GM18873 (cell line): ENCODE data around the gene PDE7B.

ENCODE experiments used
- ATAC-seq: cut with Tn5 transposase; IDR thresholded peaks from one replicate; pipeline ENCODE4 v1.9.1; 2021; ENCODE audit warnings: mild to moderate bottlenecking, moderate library complexity, moderate number of reproducible peaks; ENCODE audit not compliant: unreplicated experiment, low FRiP score

Gene PDE7B

GRCh38 chr6:136059308-136059707 is 207.8 kb downstream of the PDE7B start:
- ATAC-seq, result no peak

GRCh38 chr6:136060052-136060451 is 208.6 kb downstream of the PDE7B start:
- no peak for ATAC-seq

DNA sequence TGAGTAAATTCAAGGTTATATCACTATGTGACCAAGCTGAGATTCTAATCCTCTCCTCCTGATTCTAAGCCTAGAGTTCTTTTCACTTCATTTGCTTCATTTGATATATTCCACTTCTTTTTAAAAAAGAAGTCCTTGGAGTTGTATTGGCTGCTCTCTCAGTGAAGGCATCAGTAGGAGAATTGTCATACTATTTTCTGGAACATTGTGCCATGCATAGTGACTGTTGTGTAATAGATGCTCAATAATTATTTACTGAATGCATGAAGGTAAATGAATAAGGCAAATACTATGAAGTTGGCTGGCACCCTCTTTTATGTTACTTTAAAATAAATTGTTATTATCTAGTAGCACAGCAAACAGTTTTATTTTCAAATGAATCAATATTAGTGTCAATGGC is 209.3 kb downstream of the PDE7B start:
- ATAC-seq, result no peak

- ATAC-seq, result no peak
These were observed 210.2 kb downstream of the PDE7B start for GRCh38 chr6:136061701-136062100.

DNA sequence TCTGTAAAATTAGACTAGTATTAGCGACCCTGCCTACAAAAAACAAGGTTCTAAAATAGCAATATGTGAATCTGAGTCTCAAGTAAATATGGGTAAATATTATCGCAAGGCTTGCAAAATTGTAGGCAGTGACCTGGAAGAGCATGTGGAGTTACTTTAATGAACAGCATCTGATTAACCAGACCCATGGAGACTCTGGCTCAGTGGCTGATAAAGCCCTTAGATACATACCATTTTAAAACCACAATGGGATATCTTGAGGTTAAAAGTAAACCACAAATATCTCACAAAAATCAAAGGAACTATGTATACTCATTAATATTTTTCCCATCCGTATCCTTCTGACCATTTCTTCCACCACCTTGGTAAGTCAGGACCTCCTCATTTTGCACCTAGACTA is 211.6 kb downstream of the PDE7B start:
- ATAC-seq, result no peak

DNA sequence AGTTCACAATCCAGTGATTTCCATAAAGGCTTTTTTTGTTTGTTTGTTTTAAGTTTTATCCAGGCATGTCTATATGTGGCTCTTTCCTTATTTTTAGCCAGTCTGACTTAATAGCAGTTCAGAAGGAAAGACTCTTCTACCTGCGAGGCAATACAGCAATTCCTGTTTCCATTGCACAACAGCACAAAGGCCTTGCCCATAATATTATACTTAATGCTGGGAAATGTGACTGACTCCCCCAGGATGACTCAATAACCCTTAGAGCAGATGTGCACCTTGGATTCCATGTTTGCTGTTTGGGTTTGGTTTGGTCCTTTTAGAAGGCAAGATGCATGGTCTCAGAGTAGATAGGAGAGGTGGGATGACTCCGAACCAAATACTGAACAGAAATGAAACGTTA is 214.5 kb downstream of the PDE7B start:
- ATAC-seq, result no peak

GRCh38 chr6:136067731-136068341 is 216.3 kb downstream of the PDE7B start:
- ATAC-seq, result no peak

- no peak for ATAC-seq
These were observed 217.6 kb downstream of the PDE7B start for GRCh38 chr6:136069119-136069518.

DNA sequence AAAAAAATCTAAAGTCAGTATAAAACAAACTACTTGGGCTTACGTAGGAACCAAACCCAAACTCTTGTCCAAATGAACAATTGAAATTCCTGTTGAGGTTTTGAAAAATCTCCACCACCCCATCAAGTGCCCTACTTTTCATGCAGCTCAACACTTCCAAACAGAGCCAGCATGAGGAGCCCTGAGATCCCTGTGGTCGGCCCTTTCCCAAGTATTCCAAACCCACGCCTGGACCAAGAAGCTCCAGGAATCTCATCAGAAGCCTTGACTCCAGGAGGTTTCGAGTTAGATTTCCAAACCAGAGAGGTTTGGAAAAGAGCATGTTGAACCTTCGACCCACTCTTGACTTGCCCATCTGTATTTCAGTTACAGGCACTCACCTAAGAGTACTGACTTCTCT is 219.3 kb downstream of the PDE7B start:
- ATAC-seq, result no peak

- no peak for ATAC-seq
These were observed 221.2 kb downstream of the PDE7B start for GRCh38 chr6:136072691-136073090.

GRCh38 chr6:136073216-136073615 is 221.7 kb downstream of the PDE7B start:
- ATAC-seq, result no peak

DNA sequence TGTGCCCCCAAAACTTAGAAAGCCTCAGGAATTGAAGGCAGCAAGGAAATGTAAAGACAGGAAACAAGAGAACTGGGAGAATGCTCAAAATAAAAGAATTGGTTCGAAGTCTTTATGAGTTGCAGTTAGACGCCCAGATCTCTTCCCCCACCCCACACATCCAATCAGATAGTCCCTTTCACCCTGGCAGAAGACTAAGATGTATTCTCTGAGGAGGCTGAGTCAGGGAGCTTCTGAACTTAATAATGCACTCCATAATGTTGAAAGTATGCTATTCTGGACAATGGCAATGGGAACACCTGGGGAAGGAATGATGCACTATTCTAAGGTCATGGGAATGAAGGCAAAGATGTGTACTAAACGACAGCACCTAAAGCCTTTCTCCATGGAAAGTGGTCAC is 225.0 kb downstream of the PDE7B start:
- ATAC-seq, result no peak

GRCh38 chr6:136077834-136078576 is 226.5 kb downstream of the PDE7B start:
- ATAC-seq, result no peak

- no peak for ATAC-seq
These were observed 228.4 kb downstream of the PDE7B start for GRCh38 chr6:136079701-136080565.

- ATAC-seq, result no peak
These were observed 232.0 kb downstream of the PDE7B start for GRCh38 chr6:136083540-136083939.

DNA sequence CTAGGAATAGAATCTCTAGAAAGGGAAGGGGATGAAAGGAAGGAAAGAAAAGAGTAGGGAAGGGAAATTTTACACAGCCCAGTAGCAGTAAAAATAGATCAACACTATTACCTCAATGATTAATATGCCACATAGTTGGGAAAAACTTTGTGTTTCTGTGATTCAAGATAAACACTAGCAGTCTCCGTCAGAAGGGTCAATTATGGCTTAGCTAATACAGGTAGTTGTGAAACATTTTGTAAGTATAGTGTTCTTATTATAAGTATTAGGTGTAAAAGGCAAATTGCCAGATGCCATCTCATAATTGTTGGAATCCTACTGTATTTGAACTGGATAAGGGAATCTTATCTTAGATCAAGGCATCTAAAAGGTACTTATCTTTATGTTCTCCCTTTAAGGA is 232.9 kb downstream of the PDE7B start:
- ATAC-seq, result no peak

GRCh38 chr6:136085370-136086115 is 234.0 kb downstream of the PDE7B start:
- no peak for ATAC-seq

GRCh38 chr6:136086686-136087085 is 235.2 kb downstream of the PDE7B start:
- ATAC-seq, result no peak

DNA sequence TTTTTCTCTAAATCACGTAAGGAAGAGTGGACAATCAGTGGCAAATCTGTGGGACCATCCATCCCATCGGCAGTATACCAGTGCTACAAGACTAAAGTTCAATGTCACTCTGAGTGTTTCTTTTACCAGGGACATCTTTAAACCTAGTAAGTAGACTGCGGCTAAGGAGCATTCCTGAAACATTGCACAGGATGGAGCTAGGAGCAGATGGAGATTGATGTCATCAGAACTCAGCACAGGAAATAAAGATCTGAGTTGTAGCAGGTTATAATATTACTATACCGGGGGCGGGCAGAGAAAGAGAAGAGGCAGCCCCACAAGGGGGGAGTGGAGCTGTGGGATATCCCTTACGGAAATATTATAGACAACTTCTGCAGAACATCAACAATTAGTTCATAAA is 236.5 kb downstream of the PDE7B start:
- ATAC-seq, result no peak

DNA sequence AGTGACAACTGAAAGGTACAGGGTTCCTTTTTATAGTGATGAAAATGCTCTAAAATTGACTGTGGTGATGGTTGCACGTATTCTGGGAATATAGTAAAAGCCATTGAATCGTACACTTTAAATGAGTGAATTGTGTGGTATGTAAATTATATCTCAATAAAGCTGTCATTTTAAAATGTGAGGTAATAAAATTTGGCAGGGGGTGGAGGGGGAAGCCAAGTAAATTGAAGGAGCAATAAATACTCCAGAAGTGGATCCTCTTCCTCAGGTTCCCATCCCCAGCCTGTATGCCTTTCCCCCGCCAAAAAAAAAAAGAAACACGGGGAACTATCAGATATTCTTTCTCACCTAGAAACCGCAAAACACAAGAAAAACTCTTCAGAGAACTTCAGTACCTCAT is 237.2 kb downstream of the PDE7B start:
- ATAC-seq, result no peak

DNA sequence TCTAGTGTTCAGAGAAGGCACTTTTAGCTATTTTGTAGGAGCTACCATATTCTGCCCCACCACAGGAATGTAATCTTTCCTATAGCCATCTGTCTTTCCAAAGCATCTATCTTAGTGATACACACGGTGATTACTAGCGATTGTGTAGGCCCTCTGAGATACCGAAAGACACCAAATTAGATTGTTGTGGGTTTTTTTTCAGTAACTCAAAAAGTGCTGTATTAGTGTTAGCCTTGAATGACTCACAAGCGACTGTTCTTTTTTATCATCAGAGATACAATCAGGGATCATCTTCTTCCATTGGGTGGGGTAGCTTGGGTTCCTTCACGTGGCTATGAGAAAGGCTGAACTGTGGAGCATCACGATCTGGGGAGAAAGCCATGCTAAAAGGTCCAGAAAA is 238.4 kb downstream of the PDE7B start:
- ATAC-seq, result no peak
